ENCODE results near the gene HELZ. TPM values are rescaled to one million over a fixed set of nuclear protein-coding genes. Genes with fewer than 3 reads are reported as not detected.

Gene HELZ
- total RNA-seq, 1 donor from 2014 or later: 39.1 TPM

GRCh38 chr17:67183531-67183930 is 61.5 kb downstream of the HELZ start:
- Mint-ChIP-seq H3K4me1 (no peaks in the 10 kb centered on the region), H3K9me3 (no peaks in the 10 kb centered on the region), H3K27me3 (ENCODE audit: low read depth) (no peaks in the 10 kb centered on the region), H3K4me3 (no peak overlapping the region), H3K27ac (ENCODE audit: unreplicated experiment) (no peak overlapping the region), H3K36me3 (ENCODE audit: low read depth) (peaks cover 6% of the 10 kb centered on the region)
- no peak for TF ChIP-seq CTCF (conservative IDR thresholded peaks at IDR 0.05)
- no peak for DNase-seq (ENCODE audit: low read depth, low spot score)

GRCh38 chr17:67181825-67182224 is 63.2 kb downstream of the HELZ start:
- H3K4me1 Mint-ChIP-seq: no peaks in the 10 kb centered on the region
- no peaks in the 10 kb centered on the region for H3K36me3 Mint-ChIP-seq (ENCODE audit: low read depth)
- H3K27ac Mint-ChIP-seq (ENCODE audit: unreplicated experiment): no peak overlapping the region
- DNase-seq (ENCODE audit: low read depth, low spot score): no peak
- no peaks in the 10 kb centered on the region for H3K9me3 Mint-ChIP-seq
- TF ChIP-seq CTCF (conservative IDR thresholded peaks at IDR 0.05): no peak
- H3K4me3 Mint-ChIP-seq: no peak overlapping the region
- H3K27me3 Mint-ChIP-seq (ENCODE audit: low read depth): no peaks in the 10 kb centered on the region

GRCh38 chr17:67180275-67180674 is 64.7 kb downstream of the HELZ start:
- Mint-ChIP-seq H3K4me1 (no peaks in the 10 kb centered on the region), H3K4me3 (no peak overlapping the region), H3K27me3 (ENCODE audit: low read depth) (no peaks in the 10 kb centered on the region), H3K9me3 (no peaks in the 10 kb centered on the region), H3K36me3 (ENCODE audit: low read depth) (no peaks in the 10 kb centered on the region), H3K27ac (ENCODE audit: unreplicated experiment) (no peak overlapping the region)
- no peak for DNase-seq (ENCODE audit: low read depth, low spot score)
- TF ChIP-seq CTCF (conservative IDR thresholded peaks at IDR 0.05): no peak

- Mint-ChIP-seq H3K27me3 (ENCODE audit: low read depth) (no peaks in the 10 kb centered on the region), H3K27ac (ENCODE audit: unreplicated experiment) (no peak overlapping the region), H3K36me3 (ENCODE audit: low read depth) (peaks cover 2% of the 10 kb centered on the region), H3K4me1 (no peaks in the 10 kb centered on the region), H3K4me3 (no peak overlapping the region), H3K9me3 (no peaks in the 10 kb centered on the region)
- no peak for TF ChIP-seq CTCF (conservative IDR thresholded peaks at IDR 0.05)
- no peak for DNase-seq (ENCODE audit: low read depth, low spot score)
Observed at GRCh38 chr17:67178555-67178954, 66.4 kb downstream of the HELZ start.

- H3K4me3 Mint-ChIP-seq: no peak overlapping the region
- no peaks in the 10 kb centered on the region for H3K4me1 Mint-ChIP-seq
- no peaks in the 10 kb centered on the region for H3K27me3 Mint-ChIP-seq (ENCODE audit: low read depth)
- TF ChIP-seq CTCF (conservative IDR thresholded peaks at IDR 0.05): no peak
- no peaks in the 10 kb centered on the region for H3K9me3 Mint-ChIP-seq
- DNase-seq (ENCODE audit: low read depth, low spot score): no peak
- no peak overlapping the region for H3K27ac Mint-ChIP-seq (ENCODE audit: unreplicated experiment)
- H3K36me3 Mint-ChIP-seq (ENCODE audit: low read depth): peaks cover 2% of the 10 kb centered on the region
Observed at GRCh38 chr17:67177732-67178131, 67.3 kb downstream of the HELZ start.

GRCh38 chr17:67174190-67174589 is 70.8 kb downstream of the HELZ start:
- no peaks in the 10 kb centered on the region for H3K9me3 Mint-ChIP-seq

More at GRCh38 chr17:67174190-67174589, 70.8 kb downstream of the HELZ start:
- H3K27ac Mint-ChIP-seq (ENCODE audit: unreplicated experiment): no peak overlapping the region
- TF ChIP-seq CTCF (conservative IDR thresholded peaks at IDR 0.05): no peak
- H3K36me3 Mint-ChIP-seq (ENCODE audit: low read depth): peaks cover 5% of the 10 kb centered on the region
- DNase-seq (ENCODE audit: low read depth, low spot score): no peak
- H3K4me1 Mint-ChIP-seq: no peaks in the 10 kb centered on the region
- H3K4me3 Mint-ChIP-seq: no peak overlapping the region
- no peaks in the 10 kb centered on the region for H3K27me3 Mint-ChIP-seq (ENCODE audit: low read depth)
